B cell (primary cell): ENCODE measurements around the gene CAMK2B. TPM values are rescaled to one million over a fixed set of nuclear protein-coding genes. Genes with fewer than 3 reads are reported as not detected.

Experiments
- ATAC-seq: fragments of 200-7000 bp; cut with Tn5 transposase; one replicate; pipeline ENCODE4 v1.10.0; 2021; ENCODE audit warnings: low read depth, mild to moderate bottlenecking, moderate number of reproducible peaks, moderate library complexity
- CTCF ChIA-PET: fragments of 350-600 bp; sonication (Branson Sonifier 250); formaldehyde crosslinking; loops from one replicate; lab custom pipeline; 2021; ENCODE audit warnings: antibody characterized with exemption, inconsistent platforms; lab: Charles Lee
- POLR2A ChIA-PET: fragments of 350-600 bp; sonication (Branson Sonifier 250); formaldehyde crosslinking; loops from one replicate; lab custom pipeline; 2021; ENCODE audit warnings: antibody characterized with exemption; lab: Charles Lee
- DNase-seq: peaks from one replicate; pipeline ENCODE4 v3.0.0; 2013
- H2AFZ ChIP-seq: 2 replicates; pipeline ENCODE4 v1.6.1; 2012; ENCODE audit warnings: mild to moderate bottlenecking, low read depth, low read length; ENCODE audit not compliant: insufficient read depth, poor library complexity, severe bottlenecking
- H3K27ac ChIP-seq, 2 donors: 1 replicate in 1 of 2; 2 replicates in 1 of 2; pipeline ENCODE4 v1.5.1; 2012 to 2013; ENCODE audit warnings: low read length in 2 of 2, mild to moderate bottlenecking in 2 of 2, moderate library complexity in 1 of 2
- H3K27me3 ChIP-seq, 4 experiments: fragments of 200-600 bp in 1 of 4; sonication (generic) in 1 of 4; replicated peaks in 1 of 4; 1 replicate in 2 of 4; 2 replicates in 2 of 4; pipeline versions ENCODE4 v1.6.1 to v1.7.0; 2013 to 2016; ENCODE audit warnings: low read length in 3 of 4, mild to moderate bottlenecking in 2 of 4, mixed read lengths in 1 of 4, moderate library complexity in 1 of 4; ENCODE audit not compliant: insufficient read depth in 4 of 4, control insufficient read depth in 3 of 4; ENCODE audit errors: control extremely low read depth in 1 of 4
- H3K36me3 ChIP-seq, 2 experiments: replicated peaks in 1 of 2; 1 replicate in 1 of 2; 2 replicates in 1 of 2; pipeline versions ENCODE4 v1.6.1 to v1.7.1; 2013; ENCODE audit warnings: low read length in 1 of 2; ENCODE audit not compliant: insufficient read depth in 2 of 2, control insufficient read depth in 1 of 2; ENCODE audit errors: control extremely low read depth in 1 of 2, extremely low read depth in 1 of 2
- H3K4me1 ChIP-seq, 2 donors: fragments of 200-600 bp in 1 of 2; sonication (generic) in 1 of 2; 1 replicate in 1 of 2; 2 replicates in 1 of 2; pipeline versions ENCODE4 v1.5.1 to v1.6.1; 2013 to 2017; ENCODE audit warnings: low read length in 2 of 2; ENCODE audit not compliant: control insufficient read depth in 2 of 2, insufficient read depth in 2 of 2
- H3K4me2 ChIP-seq: replicated peaks from 2 replicates; pipeline ENCODE3; 2012; ENCODE audit warnings: mild to moderate bottlenecking, low read depth, low read length; ENCODE audit not compliant: poor library complexity, severe bottlenecking
- H3K4me3 ChIP-seq, 5 experiments: fragments of 200-600 bp in 1 of 5; sonication (generic) in 1 of 5; 1 replicate in 3 of 5; 2 replicates in 2 of 5; pipeline versions ENCODE4 v1.5.1 to v1.7.0; 2011 to 2016; ENCODE audit warnings: low read length in 4 of 5, mild to moderate bottlenecking in 4 of 5, low read depth in 2 of 5, control low read depth in 1 of 5, moderate library complexity in 1 of 5; ENCODE audit not compliant: insufficient read depth in 1 of 5; ENCODE audit errors: control extremely low read depth in 1 of 5, extremely low read depth in 1 of 5
- H3K79me2 ChIP-seq: fragments of 200-600 bp; sonication (generic); one replicate; pipeline ENCODE4 v1.6.0; 2016; ENCODE audit warnings: low read length; ENCODE audit not compliant: control insufficient read depth, insufficient read depth
- H3K9ac ChIP-seq: fragments of 200-600 bp; sonication (generic); 2 replicates; pipeline ENCODE4 v1.6.1; 2017; ENCODE audit warnings: mild to moderate bottlenecking, low read length, moderate library complexity
- H3K9me3 ChIP-seq, 3 donors: one replicate each; pipeline versions ENCODE4 v1.6.1 to v1.7.1; 2013; ENCODE audit warnings: low read length in 2 of 3; ENCODE audit not compliant: control insufficient read depth in 2 of 3, insufficient read depth in 1 of 3; ENCODE audit errors: control extremely low read depth in 1 of 3
- H4K20me1 ChIP-seq: 2 replicates; pipeline ENCODE4 v1.6.0; 2012; ENCODE audit warnings: mild to moderate bottlenecking, low read length; ENCODE audit not compliant: insufficient read depth, control insufficient read depth, poor library complexity, severe bottlenecking
- H3K27ac Mint-ChIP-seq: one replicate; pipeline ENCODE4 v1.8.0; 2021; ENCODE audit warnings: mixed read lengths
- H3K27me3 Mint-ChIP-seq: one replicate; pipeline ENCODE4 v1.8.0; 2021; ENCODE audit warnings: mixed read lengths
- H3K4me1 Mint-ChIP-seq: one replicate; pipeline ENCODE4 v1.8.0; 2021; ENCODE audit warnings: mixed read lengths
- H3K4me3 Mint-ChIP-seq: one replicate; pipeline ENCODE4 v1.8.0; 2021; ENCODE audit warnings: mixed read lengths
- H3K9me3 Mint-ChIP-seq: one replicate; pipeline ENCODE4 v1.8.0; 2022; ENCODE audit warnings: mixed read lengths; ENCODE audit not compliant: insufficient read depth
- EZH2 ChIP-seq: IDR thresholded peaks from 2 replicates; pipeline ENCODE4 v1.6.1; 2012; ENCODE audit warnings: borderline replicate concordance, low read depth, mild to moderate bottlenecking, moderate library complexity, low read length; ENCODE audit not compliant: insufficient read depth, poor library complexity, severe bottlenecking
- WGBS: methylation state at CpG from one replicate; pipeline ENCODE4 v1.1.5; 2013; ENCODE audit warnings: missing lambda C conversion rate; ENCODE audit not compliant: insufficient coverage; 5-methylcytosine and 5-hydroxymethylcytosine counted together
- intact Hi-C: fragments of 100-400 bp; cut with micrococcal nuclease; formaldehyde crosslinking; loops from one replicate; pipeline ENCODE4 v1.10.0; 2022
- polyA plus RNA-seq: library from polyadenylated mRNA; depleted of rRNA; stranded (reverse); fragments of >200 nt; gene quantifications from 2 replicates; pipeline ENCODE4 v1.2.3, GENCODE V29; 2012
- total RNA-seq, 2 donors: library from RNA; stranded (reverse); fragments of 120-200 nt in 1 of 2; gene quantifications; 1 replicate in 1 of 2; 2 replicates in 1 of 2; pipeline versions ENCODE4 v1.2.3 to v1.2.4, GENCODE V29; 2013 to 2022
- TF ChIP-seq, protein P1 (sequence below): fragments of 200-600 bp; IDR thresholded peaks from one replicate; pipeline ENCODE4 v1.8.0; 2022; ENCODE audit warnings: antibody characterized with exemption, mild to moderate bottlenecking

Gene CAMK2B
- total and polyA plus RNA-seq, 2 donors (not counting 1 experiment from before 2014, with no cell fraction given) = 0.42 TPM; not detected in 1

DNA sequence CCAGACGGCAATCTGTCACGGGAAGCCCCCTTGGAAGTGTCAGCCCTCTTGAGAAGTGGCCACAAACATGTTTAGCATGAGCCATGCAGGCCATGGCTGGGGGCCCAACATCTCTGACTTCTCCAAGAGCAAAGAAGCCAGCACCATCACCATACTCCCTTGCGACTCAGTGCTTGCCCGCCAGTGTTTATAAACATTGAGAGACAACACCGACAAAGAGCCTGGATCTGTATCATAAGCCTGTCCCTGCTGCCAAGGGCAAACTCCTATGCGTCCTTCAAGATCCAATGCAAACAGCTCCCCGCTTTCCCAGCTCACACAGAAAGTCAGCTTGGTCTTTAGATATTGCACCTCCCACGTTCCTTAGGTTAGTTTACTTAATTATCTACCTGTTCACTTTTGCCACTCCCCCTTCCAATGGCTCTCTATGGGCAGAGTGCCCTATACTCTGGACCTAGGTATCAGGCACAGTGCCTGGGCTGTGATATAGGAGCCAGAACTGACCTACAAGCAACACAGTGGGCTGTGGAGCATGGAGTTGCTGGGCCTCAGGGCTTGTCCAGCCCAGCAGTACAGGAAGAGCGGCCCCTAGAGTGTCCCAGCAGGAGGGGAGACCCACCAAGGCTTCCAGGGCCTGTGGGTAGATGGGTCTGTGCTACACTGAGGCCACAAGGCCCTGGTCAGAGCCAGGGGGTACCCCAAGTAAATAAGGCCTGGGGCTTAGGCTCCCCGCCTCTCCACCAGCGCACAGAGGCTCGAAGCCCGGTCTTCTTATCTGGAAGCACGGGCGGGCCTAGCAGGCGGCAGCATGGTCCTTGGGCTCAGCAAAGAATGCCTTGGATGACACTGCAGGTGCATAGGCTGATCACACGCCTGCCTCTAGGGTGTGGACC lies 37.7 kb downstream of the CAMK2B start:
- intact Hi-C loops = no loop called here
- no peaks in the 10 kb centered on the region for H4K20me1 ChIP-seq

More for the DNA sequence above, 37.7 kb downstream of the CAMK2B start:
- Histone ChIP-seq H3K9me3 (no peaks in the 10 kb centered on the region), H3K27ac (no peak overlapping the region), H3K9ac (no peak overlapping the region), H3K79me2 (no peaks in the 10 kb centered on the region), H3K36me3 (no peaks in the 10 kb centered on the region), H3K4me1 (peaks cover 0 to 7% of the 10 kb centered on the region in 2 donors), H3K27me3 (peaks cover 0 to 13% (median 4%) of the 10 kb centered on the region in 4 experiments), H3K4me2 (no peak overlapping the region), H3K4me3 (no peak overlapping the region), H2AFZ (no peak overlapping the region)
- ATAC-seq = no peak
- Mint-ChIP-seq H3K4me1 (peaks cover 11% of the 10 kb centered on the region), H3K4me3 (no peak overlapping the region), H3K9me3 (no peaks in the 10 kb centered on the region), H3K27me3 (peaks cover 14% of the 10 kb centered on the region), H3K27ac (no peak overlapping the region)
- no peak for DNase-seq
- ChIA-PET CTCF (no interaction called here), POLR2A (no interaction called here)
- TF ChIP-seq, protein P1, sequence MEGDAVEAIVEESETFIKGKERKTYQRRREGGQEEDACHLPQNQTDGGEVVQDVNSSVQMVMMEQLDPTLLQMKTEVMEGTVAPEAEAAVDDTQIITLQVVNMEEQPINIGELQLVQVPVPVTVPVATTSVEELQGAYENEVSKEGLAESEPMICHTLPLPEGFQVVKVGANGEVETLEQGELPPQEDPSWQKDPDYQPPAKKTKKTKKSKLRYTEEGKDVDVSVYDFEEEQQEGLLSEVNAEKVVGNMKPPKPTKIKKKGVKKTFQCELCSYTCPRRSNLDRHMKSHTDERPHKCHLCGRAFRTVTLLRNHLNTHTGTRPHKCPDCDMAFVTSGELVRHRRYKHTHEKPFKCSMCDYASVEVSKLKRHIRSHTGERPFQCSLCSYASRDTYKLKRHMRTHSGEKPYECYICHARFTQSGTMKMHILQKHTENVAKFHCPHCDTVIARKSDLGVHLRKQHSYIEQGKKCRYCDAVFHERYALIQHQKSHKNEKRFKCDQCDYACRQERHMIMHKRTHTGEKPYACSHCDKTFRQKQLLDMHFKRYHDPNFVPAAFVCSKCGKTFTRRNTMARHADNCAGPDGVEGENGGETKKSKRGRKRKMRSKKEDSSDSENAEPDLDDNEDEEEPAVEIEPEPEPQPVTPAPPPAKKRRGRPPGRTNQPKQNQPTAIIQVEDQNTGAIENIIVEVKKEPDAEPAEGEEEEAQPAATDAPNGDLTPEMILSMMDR = no peak
- TF ChIP-seq EZH2 = no peak
- WGBS = 85% methylated on average over 17 of the region's 17 CpGs
